SJCRH30 (cell line): ENCODE results near the gene MRPS26. TPM values are rescaled to one million over a fixed set of nuclear protein-coding genes. Genes with fewer than 3 reads are reported as not detected.
"Not testable (repeated sequence)": the region's sequence is repeated elsewhere in the genome, so short reads cannot be mapped to it uniquely, and the experiment has no call there.

Experiments used
- DNase-seq, 2 experiments: peaks; one replicate each; pipeline ENCODE4 v3.0.0-alpha.2; 2015 to 2020
- H3K27ac ChIP-seq: fragments of 250-450 bp; sonication (Bioruptor Pico); 2 replicates; pipeline ENCODE4 v1.5.1; 2020; ENCODE audit warnings: mild to moderate bottlenecking, moderate library complexity
- H3K27me3 ChIP-seq: fragments of 250-450 bp; sonication (Bioruptor Pico); 2 replicates; pipeline ENCODE4 v1.5.1; 2020; ENCODE audit warnings: mild to moderate bottlenecking, moderate library complexity
- H3K36me3 ChIP-seq: fragments of 250-450 bp; sonication (Bioruptor Pico); 2 replicates; pipeline ENCODE4 v1.5.1; 2020; ENCODE audit warnings: mild to moderate bottlenecking, moderate library complexity
- H3K4me1 ChIP-seq: fragments of 250-450 bp; sonication (Bioruptor Pico); 2 replicates; pipeline ENCODE4 v1.5.1; 2020; ENCODE audit warnings: mild to moderate bottlenecking, moderate library complexity
- H3K4me3 ChIP-seq: fragments of 250-450 bp; sonication (Bioruptor Pico); 2 replicates; pipeline ENCODE4 v1.5.1; 2020; ENCODE audit warnings: mild to moderate bottlenecking, moderate library complexity
- H3K9me3 ChIP-seq: fragments of 250-450 bp; sonication (Bioruptor Pico); replicated peaks from 2 replicates; pipeline ENCODE4 v1.5.1; 2020; ENCODE audit warnings: mild to moderate bottlenecking, moderate library complexity
- total RNA-seq: library from RNA; depleted of rRNA; stranded (reverse); fragments of >200 nt; shearing (Covaris generic); gene quantifications from 2 replicates; pipeline ENCODE4 v1.2.3, GENCODE V29; 2014

Gene MRPS26
- total RNA-seq, 1 experiment from 2014 or later, result 46.5 TPM

GRCh38 chr20:3051385-3052019, 5.7 kb downstream of the MRPS26 start:
- Histone ChIP-seq H3K36me3 (peaks cover 12% of the 10 kb centered on the region; the same call in 1 of the 2 replicates), H3K27ac (no peak overlapping the region), H3K4me1 (peaks cover 3% of the 10 kb centered on the region; the same call in 1 of the 2 replicates), H3K4me3 (no peak overlapping the region), H3K9me3 (no peaks in the 10 kb centered on the region), H3K27me3 (no peaks in the 10 kb centered on the region)
- DNase-seq, result no peak

- Histone ChIP-seq H3K27ac (no peak overlapping the region), H3K36me3 (no peaks in the 10 kb centered on the region)
- DNase-seq, result no peak
Observed at GRCh38 chr20:3059489-3059888, 13.6 kb downstream of the MRPS26 start.

GRCh38 chr20:3064119-3064518, 18.3 kb downstream of the MRPS26 start:
- DNase-seq, H3K36me3 ChIP-seq, H3K27ac ChIP-seq, H3K9me3 ChIP-seq, H3K4me1 ChIP-seq, H3K4me3 ChIP-seq, H3K27me3 ChIP-seq: not testable (repeated sequence)

More at GRCh38 chr20:3059489-3059888, 13.6 kb downstream of the MRPS26 start:
- H3K27me3 ChIP-seq, result no peaks in the 10 kb centered on the region
- H3K4me3 ChIP-seq, result no peak overlapping the region
- H3K9me3 ChIP-seq, result no peaks in the 10 kb centered on the region
- H3K4me1 ChIP-seq, result no peaks in the 10 kb centered on the region

GRCh38 chr20:3067139-3068014, 21.5 kb downstream of the MRPS26 start:
- Histone ChIP-seq H3K27me3 (no peaks in the 10 kb centered on the region), H3K36me3 (no peaks in the 10 kb centered on the region), H3K27ac (no peak overlapping the region), H3K4me1 (0 out of 2 replicates have a peak, but pooled peaks cover 2% of the 10 kb centered on the region), H3K9me3 (no peaks in the 10 kb centered on the region), H3K4me3 (no peak overlapping the region)
- DNase-seq, result no peak

GRCh38 chr20:3068075-3068474, 22.2 kb downstream of the MRPS26 start:
- H3K4me1 ChIP-seq, result 0 out of 2 replicates have a peak, but pooled peaks cover 2% of the 10 kb centered on the region
- H3K9me3 ChIP-seq, result no peaks in the 10 kb centered on the region
- no peak overlapping the region for H3K27ac ChIP-seq
- no peak overlapping the region for H3K4me3 ChIP-seq
- peak in 1 of 2 experiments; percentile 32 for DNase-seq
- no peaks in the 10 kb centered on the region for H3K36me3 ChIP-seq
- no peaks in the 10 kb centered on the region for H3K27me3 ChIP-seq

- Histone ChIP-seq H3K27me3 (no peaks in the 10 kb centered on the region), H3K4me3 (no peak overlapping the region), H3K27ac (no peak overlapping the region), H3K4me1 (0 out of 2 replicates have a peak, but pooled peaks cover 2% of the 10 kb centered on the region), H3K9me3 (no peaks in the 10 kb centered on the region), H3K36me3 (no peaks in the 10 kb centered on the region)
- no peak for DNase-seq
Observed at GRCh38 chr20:3068986-3069900, 23.4 kb downstream of the MRPS26 start.

- Histone ChIP-seq H3K27me3 (no peaks in the 10 kb centered on the region), H3K4me3 (no peak overlapping the region), H3K4me1 (0 out of 2 replicates have a peak, but pooled peaks cover 2% of the 10 kb centered on the region), H3K36me3 (no peaks in the 10 kb centered on the region), H3K27ac (no peak overlapping the region), H3K9me3 (no peaks in the 10 kb centered on the region)
- no peak for DNase-seq
Observed at GRCh38 chr20:3070725-3071124, 24.9 kb downstream of the MRPS26 start.

GRCh38 chr20:3071266-3071609, 25.4 kb downstream of the MRPS26 start:
- Histone ChIP-seq H3K27me3 (no peaks in the 10 kb centered on the region), H3K4me1 (0 out of 2 replicates have a peak, but pooled peaks cover 2% of the 10 kb centered on the region), H3K27ac (no peak overlapping the region), H3K4me3 (no peak overlapping the region), H3K36me3 (no peaks in the 10 kb centered on the region), H3K9me3 (no peaks in the 10 kb centered on the region)
- DNase-seq, result no peak

- no peak within 1 kb of the TSS for H3K27ac ChIP-seq
- H3K9me3 ChIP-seq, result no peaks in the 10 kb centered on the region
- no peaks in the 10 kb centered on the region for H3K27me3 ChIP-seq
- H3K4me1 ChIP-seq, result 0 out of 2 replicates have a peak, but pooled peaks cover 2% of the 10 kb centered on the region
- no peak within 1 kb of the TSS for H3K4me3 ChIP-seq
- H3K36me3 ChIP-seq, result no peaks in the 10 kb centered on the region
- DNase-seq, result no peak
Observed at GRCh38 chr20:3071610-3072529, 26.0 kb downstream of the MRPS26 start, which contains the start of gene OXT. OXT (plus strand) TSS chr20:3071620; CDS start chr20:3071656, 36 bp downstream.

GRCh38 chr20:3072530-3073250, 26.8 kb downstream of the MRPS26 start:
- Histone ChIP-seq H3K27me3 (no peaks in the 10 kb centered on the region), H3K36me3 (no peaks in the 10 kb centered on the region), H3K4me1 (0 out of 2 replicates have a peak, but pooled peaks cover 2% of the 10 kb centered on the region), H3K9me3 (no peaks in the 10 kb centered on the region), H3K27ac (no peak overlapping the region), H3K4me3 (no peak overlapping the region)
- no peak for DNase-seq

- H3K27me3 ChIP-seq, H3K36me3 ChIP-seq, H3K27ac ChIP-seq, H3K9me3 ChIP-seq, H3K4me1 ChIP-seq, H3K4me3 ChIP-seq, DNase-seq: not testable (repeated sequence)
Observed at GRCh38 chr20:3073251-3073643, 27.4 kb downstream of the MRPS26 start.

- H3K4me3 ChIP-seq, result no peak overlapping the region
- no peaks in the 10 kb centered on the region for H3K27me3 ChIP-seq
- H3K36me3 ChIP-seq, result no peaks in the 10 kb centered on the region
- no peak for DNase-seq
- H3K9me3 ChIP-seq, result no peaks in the 10 kb centered on the region
- H3K27ac ChIP-seq, result no peak overlapping the region
- H3K4me1 ChIP-seq, result no peaks in the 10 kb centered on the region
Observed at GRCh38 chr20:3074812-3075211, 29.0 kb downstream of the MRPS26 start.

- not testable (repeated sequence) for H3K27me3 ChIP-seq, H3K9me3 ChIP-seq, H3K4me1 ChIP-seq, H3K4me3 ChIP-seq, H3K36me3 ChIP-seq, DNase-seq, H3K27ac ChIP-seq
Observed at GRCh38 chr20:3075315-3075714, 29.5 kb downstream of the MRPS26 start.
